ENCODE data around the gene SNAI3. TPM values are rescaled to one million over a fixed set of nuclear protein-coding genes. Genes with fewer than 3 reads are reported as not detected.
A peak's percentile ranks its signal among the peaks of the same experiment; 100 is the strongest.

The SNAI3 gene
- total RNA-seq, 2 experiments from 2014 or later: 13.4 to 14.3 TPM

DNA sequence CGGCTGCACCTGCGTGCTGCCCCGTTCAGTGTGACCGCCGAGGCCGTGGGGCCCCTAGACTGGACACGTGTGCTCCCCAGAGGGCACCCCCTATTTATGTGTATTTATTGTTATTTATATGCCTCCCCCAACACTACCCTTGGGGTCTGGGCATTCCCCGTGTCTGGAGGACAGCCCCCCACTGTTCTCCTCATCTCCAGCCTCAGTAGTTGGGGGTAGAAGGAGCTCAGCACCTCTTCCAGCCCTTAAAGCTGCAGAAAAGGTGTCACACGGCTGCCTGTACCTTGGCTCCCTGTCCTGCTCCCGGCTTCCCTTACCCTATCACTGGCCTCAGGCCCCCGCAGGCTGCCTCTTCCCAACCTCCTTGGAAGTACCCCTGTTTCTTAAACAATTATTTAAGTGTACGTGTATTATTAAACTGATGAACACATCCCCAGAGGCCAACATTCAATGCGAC lies 46.2 kb downstream of the SNAI3 start:
- Mint-ChIP-seq H3K27me3 (ENCODE audit: low read depth) (peaks cover 25% of the 10 kb centered on the region), H3K4me1 (ENCODE audit: low read depth) (peaks cover 34% of the 10 kb centered on the region), H3K27ac (peak overlapping the region; percentile 10), H3K4me3 (peak overlapping the region; percentile 1), H3K9me3 (ENCODE audit: insufficient read depth) (no peaks in the 10 kb centered on the region), H3K36me3 (ENCODE audit: low read depth) (peaks cover 18% of the 10 kb centered on the region)
- ChIA-PET CTCF (no interaction called here), POLR2A (interaction anchor here (1.9 kb wide), 1 partner anchor 20 kb away, joined by 8 read pairs; no protein-coding TSS in a partner anchor)
- no peak for ATAC-seq
- DNase-seq: no peak

DNA sequence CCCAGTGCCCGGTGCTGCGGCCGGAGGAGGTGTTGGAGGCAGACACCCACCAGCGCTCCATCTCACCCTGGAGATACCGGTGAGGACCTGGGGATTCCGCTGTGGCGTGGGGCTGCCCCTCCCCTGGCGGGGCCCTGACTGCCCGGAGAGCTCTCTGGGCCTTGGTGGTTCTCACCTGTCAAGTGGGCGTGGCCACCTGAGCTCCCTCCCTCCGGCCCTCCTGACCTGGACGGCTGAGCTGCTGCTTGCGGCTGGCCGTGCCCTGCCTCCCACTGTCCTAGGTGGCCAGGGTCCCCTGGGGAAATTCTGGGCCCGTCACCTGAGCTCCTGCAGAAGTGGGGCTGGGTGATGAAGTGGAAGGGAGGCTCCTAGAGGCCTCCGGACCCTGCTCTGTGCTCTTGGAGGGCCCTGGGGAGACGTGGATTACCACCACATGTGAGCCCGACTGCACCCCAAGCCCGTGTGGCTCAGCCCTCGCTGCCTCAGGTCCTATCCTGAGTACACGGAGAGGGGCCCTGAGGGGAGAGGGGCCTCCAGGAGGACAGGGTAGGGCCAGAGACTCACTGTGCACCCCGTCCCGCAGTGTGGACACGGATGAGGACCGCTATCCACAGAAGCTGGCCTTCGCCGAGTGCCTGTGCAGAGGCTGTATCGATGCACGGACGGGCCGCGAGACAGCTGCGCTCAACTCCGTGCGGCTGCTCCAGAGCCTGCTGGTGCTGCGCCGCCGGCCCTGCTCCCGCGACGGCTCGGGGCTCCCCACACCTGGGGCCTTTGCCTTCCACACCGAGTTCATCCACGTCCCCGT lies 46.9 kb downstream of the SNAI3 start:
- Mint-ChIP-seq H3K9me3 (ENCODE audit: insufficient read depth) (no peaks in the 10 kb centered on the region), H3K4me3 (no peak overlapping the region), H3K27ac (no peak overlapping the region), H3K27me3 (ENCODE audit: low read depth) (peaks cover 25% of the 10 kb centered on the region), H3K36me3 (ENCODE audit: low read depth) (peaks cover 12% of the 10 kb centered on the region), H3K4me1 (ENCODE audit: low read depth) (peaks cover 39% of the 10 kb centered on the region)
- ATAC-seq (no peak), DNase-seq (no peak)
- POLR2A ChIA-PET: interaction anchor here (1.9 to 2.0 kb wide), 2 partner anchors 10 to 19 kb away, joined by 8 to 12 read pairs; no protein-coding TSS in a partner anchor
- CTCF ChIA-PET: no interaction called here

DNA sequence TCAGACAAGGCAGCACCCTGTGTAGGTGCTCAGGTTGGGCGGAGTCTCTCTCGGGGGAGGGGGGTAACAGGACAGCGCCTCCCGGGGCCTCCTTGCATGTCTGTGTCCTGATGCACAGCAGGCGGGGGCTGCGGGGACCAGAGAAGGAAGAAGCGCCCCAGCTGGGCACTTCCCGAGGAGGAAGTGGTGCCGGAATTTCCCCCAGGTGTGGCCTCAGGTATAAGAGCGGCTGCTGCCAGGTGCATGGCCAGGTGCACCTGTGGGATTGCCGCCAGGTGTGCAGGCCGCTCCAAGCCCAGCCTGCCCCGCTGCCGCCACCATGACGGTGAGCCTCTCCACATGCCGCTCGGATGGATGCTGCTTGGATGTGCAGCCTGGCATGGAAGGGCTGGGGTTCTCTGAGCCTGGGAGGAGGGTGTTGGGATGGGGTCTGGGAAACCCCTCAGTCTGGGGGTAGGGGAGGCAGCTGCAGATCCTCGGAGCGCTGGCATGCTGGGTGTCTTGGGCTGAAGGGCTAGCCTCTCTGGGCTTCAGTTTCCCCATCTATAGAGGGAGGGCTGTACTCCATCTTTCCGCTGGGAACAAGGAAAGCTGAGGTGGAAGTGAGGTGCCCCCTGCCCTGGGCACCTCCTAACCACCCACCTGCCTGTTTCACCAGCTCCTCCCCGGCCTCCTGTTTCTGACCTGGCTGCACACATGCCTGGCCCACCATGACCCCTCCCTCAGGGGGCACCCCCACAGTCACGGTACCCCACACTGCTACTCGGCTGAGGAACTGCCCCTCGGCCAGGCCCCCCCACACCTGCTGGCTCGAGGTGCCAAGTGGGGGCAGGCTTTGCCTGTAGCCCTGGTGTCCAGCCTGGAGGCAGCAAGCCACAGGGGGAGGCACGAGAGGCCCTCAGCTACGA lies 47.7 kb downstream of the SNAI3 start, which contains the start of gene IL17C:
TSS of gene IL17C (plus strand) at position 250 of the 908 bp plus-strand sequence. CDS start at position 320, 70 bp downstream.
- H3K9me3 Mint-ChIP-seq (ENCODE audit: insufficient read depth): no peaks in the 10 kb centered on the region
- H3K27ac Mint-ChIP-seq: peak within 1 kb of the TSS; percentile 26
- ChIA-PET CTCF (no interaction called here), POLR2A (interaction anchor here (0.9 to 2.0 kb wide), 3 partner anchors 11 to 66 kb away, joined by 3 to 12 read pairs (median 8); no protein-coding TSS in a partner anchor)
- DNase-seq (no peak), ATAC-seq (no peak)
- peaks cover 44% of the 10 kb centered on the region for H3K4me1 Mint-ChIP-seq (ENCODE audit: low read depth)
- no peak within 1 kb of the TSS for H3K4me3 Mint-ChIP-seq
- peaks cover 12% of the 10 kb centered on the region for H3K36me3 Mint-ChIP-seq (ENCODE audit: low read depth)
- H3K27me3 Mint-ChIP-seq (ENCODE audit: low read depth): peaks cover 25% of the 10 kb centered on the region

DNA sequence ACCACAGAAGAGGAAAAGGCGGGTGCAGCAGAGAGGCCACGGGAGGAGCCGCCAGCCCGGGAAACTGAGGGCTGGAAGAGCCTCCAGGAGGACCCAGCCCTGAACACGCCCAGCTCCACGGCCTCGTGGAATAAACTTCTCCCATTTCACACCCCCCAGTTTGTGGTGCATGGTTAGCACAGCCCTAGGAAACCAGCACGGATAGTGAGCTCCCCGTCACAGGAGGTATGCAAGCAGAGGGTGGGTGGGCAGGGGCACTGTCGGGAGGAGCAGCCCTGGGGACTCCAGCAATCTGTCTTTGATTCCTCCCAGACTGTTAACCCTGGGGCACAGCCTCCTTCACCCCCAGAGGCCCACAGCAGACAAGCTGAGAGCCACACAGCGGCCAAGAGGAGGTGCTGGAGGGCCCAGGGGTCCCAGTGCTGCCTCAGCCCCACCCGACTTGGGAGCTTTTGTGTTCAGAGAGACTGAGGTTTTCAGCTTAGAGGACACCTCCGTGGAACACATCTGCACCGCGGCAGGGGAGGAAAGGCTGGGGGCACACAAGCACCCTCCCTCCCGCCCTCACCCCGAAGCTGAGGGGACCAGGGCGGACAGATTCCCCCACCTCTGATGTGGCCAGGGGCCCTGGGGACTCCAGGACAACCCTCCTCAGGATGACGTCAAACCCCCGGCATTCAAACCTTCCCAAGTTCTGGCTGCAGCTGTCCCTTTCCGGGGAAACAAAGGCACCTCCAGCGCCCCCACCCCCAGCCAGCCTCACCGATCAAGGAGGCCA lies 49.6 kb downstream of the SNAI3 start:
- ATAC-seq: no peak
- Mint-ChIP-seq H3K4me1 (ENCODE audit: low read depth) (peaks cover 50% of the 10 kb centered on the region), H3K27ac (peak overlapping the region; percentile 26), H3K9me3 (ENCODE audit: insufficient read depth) (no peaks in the 10 kb centered on the region), H3K36me3 (ENCODE audit: low read depth) (peaks cover 8% of the 10 kb centered on the region), H3K4me3 (no peak overlapping the region), H3K27me3 (ENCODE audit: low read depth) (peaks cover 25% of the 10 kb centered on the region)
- ChIA-PET CTCF (interaction anchor here (0.7 to 1.4 kb wide), 3 partner anchors 48 to 67 kb away, joined by 3 to 4 read pairs (median 3); no protein-coding TSS in a partner anchor), POLR2A (interaction anchor here (0.7 to 1.5 kb wide), 5 partner anchors 14 to 74 kb away, joined by 3 to 6 read pairs (median 4); partner anchors contain the start of gene ZC3H18)
- no peak for DNase-seq

DNA sequence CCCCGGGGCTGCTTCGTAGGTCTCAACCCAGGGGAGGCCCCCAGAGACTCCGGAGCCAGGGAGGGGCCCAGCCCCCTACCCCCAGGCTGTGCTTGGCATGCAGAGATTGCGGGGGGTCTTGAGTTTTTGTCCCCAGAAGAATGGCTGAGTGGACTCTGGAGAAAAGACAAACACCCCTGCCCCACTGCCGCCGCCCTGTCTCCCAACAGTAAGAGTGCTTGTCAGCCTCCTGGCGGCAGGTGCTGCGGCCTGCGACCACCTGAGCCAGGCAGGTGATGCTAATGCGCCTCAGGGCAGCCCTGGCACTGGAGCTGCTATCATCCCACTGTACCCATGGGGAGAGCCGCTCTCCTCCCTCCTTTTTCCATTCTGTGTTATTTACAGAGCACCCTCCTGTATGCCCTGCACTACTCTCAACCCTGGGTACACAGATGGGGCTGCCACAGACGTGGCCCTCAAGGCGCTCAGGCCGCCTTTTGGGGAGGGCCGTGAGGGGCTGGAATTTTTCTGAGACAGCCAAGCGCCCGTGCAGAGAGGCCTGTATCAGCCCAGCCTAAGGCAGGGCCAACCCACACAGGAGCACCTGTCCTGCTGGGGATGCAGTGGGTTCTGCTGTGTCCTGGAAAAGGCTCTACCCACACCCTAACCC lies 50.5 kb downstream of the SNAI3 start:
- ATAC-seq (no peak), DNase-seq (no peak)
- CTCF ChIA-PET: interaction anchor here (1.4 kb wide), 1 partner anchor 65 kb away, joined by 3 read pairs; no protein-coding TSS in a partner anchor
- POLR2A ChIA-PET: no interaction called here
- H3K27ac Mint-ChIP-seq: no peak overlapping the region
- no peaks in the 10 kb centered on the region for H3K9me3 Mint-ChIP-seq (ENCODE audit: insufficient read depth)
- peaks cover 25% of the 10 kb centered on the region for H3K27me3 Mint-ChIP-seq (ENCODE audit: low read depth)
- peaks cover 15% of the 10 kb centered on the region for H3K36me3 Mint-ChIP-seq (ENCODE audit: low read depth)
- no peak overlapping the region for H3K4me3 Mint-ChIP-seq
- H3K4me1 Mint-ChIP-seq (ENCODE audit: low read depth): peaks cover 48% of the 10 kb centered on the region

DNA sequence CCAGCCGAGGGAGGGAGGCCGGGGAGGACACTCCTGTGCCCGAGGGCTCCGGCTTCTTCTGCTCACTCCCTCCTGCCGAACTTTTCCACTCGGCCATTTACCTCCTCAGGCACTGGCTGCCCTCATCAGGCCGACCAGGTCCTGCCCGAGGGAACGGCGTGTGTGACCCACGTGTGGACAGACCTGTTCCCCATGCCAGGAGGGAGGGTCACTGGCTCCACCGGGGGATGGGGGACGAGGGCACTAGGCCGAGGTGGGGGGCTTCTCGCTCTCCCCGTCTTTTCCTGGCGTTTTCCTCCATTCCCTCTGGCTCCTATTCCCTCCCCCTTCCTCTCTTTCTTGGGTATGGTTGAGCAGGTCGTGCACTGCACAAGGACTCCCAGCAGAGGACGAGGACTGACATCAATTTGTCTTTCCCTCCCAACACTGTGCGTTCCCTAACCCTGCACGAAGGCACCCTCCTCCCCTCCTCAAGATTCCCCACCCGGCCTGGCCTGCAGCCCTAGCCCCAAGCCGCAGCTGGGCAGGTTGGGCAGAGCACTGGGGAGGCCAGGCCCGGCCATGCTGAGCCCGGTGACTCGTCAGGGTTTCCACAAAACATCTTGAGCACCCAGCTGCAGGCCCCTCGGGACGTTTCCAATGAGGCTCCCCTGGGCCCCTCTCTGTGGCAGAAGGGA lies 51.2 kb downstream of the SNAI3 start:
- CTCF ChIA-PET: no interaction called here
- peaks cover 48% of the 10 kb centered on the region for H3K4me1 Mint-ChIP-seq (ENCODE audit: low read depth)
- H3K27ac Mint-ChIP-seq: peak overlapping the region; percentile 76
- DNase-seq (no peak), ATAC-seq (no peak)
- H3K27me3 Mint-ChIP-seq (ENCODE audit: low read depth): peaks cover 21% of the 10 kb centered on the region
- H3K9me3 Mint-ChIP-seq (ENCODE audit: insufficient read depth): no peaks in the 10 kb centered on the region
- H3K4me3 Mint-ChIP-seq: peak overlapping the region; percentile 61
- peaks cover 15% of the 10 kb centered on the region for H3K36me3 Mint-ChIP-seq (ENCODE audit: low read depth)
- POLR2A ChIA-PET: no interaction called here

DNA sequence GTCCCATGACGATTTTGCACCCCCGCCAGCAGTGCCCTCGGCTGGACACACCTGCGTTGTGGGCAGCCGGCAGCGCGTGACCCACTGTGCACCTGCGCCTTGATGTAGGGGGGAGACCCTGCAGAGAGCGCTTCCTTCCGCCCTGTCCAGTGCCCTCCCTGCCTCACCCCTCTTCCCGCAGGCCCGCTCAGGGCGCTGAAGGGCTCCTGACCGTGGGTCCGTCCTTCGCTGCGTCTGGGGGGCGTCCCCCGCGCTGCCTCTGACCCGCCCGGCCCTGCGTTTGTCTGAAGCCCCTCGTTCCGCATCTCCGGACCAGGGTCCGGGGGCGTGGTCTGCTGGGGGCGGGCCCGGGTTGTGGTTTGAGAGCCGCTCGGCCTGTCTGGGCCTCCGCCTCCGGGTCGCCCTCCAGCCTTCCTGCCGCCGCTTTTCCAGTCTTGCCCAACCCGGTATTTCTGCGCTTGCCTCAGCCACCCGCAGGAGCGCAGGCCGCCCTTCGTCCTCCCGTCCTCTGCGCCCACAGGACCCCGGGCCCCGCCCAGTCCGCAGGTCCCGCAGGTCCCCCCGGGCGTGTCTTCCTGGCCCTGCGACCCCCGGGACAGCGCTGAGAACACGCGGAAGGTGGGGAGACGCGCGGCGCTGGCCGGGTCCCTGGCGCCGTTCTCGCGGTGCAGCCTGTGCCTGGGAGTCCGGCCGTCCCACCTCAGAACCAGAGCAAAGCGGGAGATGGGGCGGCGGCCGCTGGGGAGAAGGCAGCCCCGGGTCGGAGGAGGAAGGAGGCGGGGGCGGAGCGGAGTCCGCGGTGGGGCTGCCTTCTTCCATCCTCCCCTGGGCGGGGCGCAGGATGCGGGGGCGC lies 51.9 kb downstream of the SNAI3 start:
- peak; percentile 81 for DNase-seq
- POLR2A ChIA-PET: no interaction called here
- H3K9me3 Mint-ChIP-seq (ENCODE audit: insufficient read depth): no peaks in the 10 kb centered on the region
- peaks cover 16% of the 10 kb centered on the region for H3K27me3 Mint-ChIP-seq (ENCODE audit: low read depth)
- CTCF ChIA-PET: interaction anchor here (1.4 to 1.7 kb wide), 2 partner anchors 14 to 64 kb away, joined by 5 to 11 read pairs; partner anchors contain the start of gene ZC3H18
- peak overlapping the region; percentile 74 for H3K4me3 Mint-ChIP-seq
- H3K36me3 Mint-ChIP-seq (ENCODE audit: low read depth): peaks cover 16% of the 10 kb centered on the region
- peak overlapping the region; percentile 77 for H3K27ac Mint-ChIP-seq
- H3K4me1 Mint-ChIP-seq (ENCODE audit: low read depth): peaks cover 48% of the 10 kb centered on the region
- ATAC-seq: peak; percentile 69

DNA sequence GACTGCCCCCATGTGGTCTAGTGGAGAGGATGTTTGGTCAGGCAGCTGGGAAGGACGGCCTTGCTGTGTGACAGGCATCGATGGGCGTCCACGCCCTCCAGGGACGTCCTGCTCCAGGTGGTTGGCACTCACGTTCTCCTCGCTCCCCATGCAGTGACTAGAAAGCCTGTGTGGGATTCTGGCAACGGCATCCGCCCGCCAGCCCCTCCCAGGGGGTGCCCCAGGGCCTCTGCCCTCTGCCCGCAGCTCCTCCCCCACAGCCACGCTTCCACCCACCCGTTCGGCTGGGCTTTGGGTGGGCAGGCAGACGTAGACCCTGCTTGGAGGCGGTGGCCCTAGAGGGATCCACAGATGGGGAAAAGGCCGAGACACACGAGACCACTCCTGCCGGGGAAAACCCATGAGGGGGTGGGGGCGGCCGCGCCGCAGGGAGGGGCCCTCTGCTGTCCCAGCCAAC lies 52.6 kb downstream of the SNAI3 start:
- CTCF ChIA-PET: interaction anchor here (1.0 to 1.7 kb wide), 3 partner anchors 14 to 67 kb away, joined by 3 to 11 read pairs (median 5); partner anchors contain the start of gene ZC3H18
- H3K4me3 Mint-ChIP-seq: peak overlapping the region; percentile 74

DNA sequence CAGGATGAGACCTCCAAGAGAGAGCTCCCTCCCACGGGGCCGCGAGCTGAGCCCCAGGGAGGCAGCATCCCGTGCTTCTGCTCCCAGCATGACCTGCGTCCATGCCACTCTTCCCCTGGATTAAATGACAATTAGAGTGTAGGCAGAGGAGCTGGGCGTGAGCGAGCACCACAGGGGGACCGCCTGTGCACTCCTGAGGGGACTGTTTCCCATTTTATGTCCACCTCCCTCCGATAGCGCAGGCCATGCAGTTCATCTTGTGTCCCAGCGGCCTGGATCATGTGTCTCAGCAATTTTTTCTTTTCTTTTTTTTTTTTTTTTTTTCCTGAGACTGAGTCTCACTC lies 53.7 kb downstream of the SNAI3 start:
- Mint-ChIP-seq H3K27me3 (ENCODE audit: low read depth) (peaks cover 3% of the 10 kb centered on the region), H3K27ac (peak overlapping the region; percentile 39)
- CTCF ChIA-PET: interaction anchor here (1.7 kb wide), 1 partner anchor 13 kb away, joined by 11 read pairs; no protein-coding TSS in a partner anchor

More for the DNA sequence above, 52.6 kb downstream of the SNAI3 start:
- peak overlapping the region; percentile 77 for H3K27ac Mint-ChIP-seq
- H3K36me3 Mint-ChIP-seq (ENCODE audit: low read depth): peaks cover 16% of the 10 kb centered on the region
- DNase-seq: peak; percentile 66
- H3K27me3 Mint-ChIP-seq (ENCODE audit: low read depth): peaks cover 13% of the 10 kb centered on the region
- peaks cover 46% of the 10 kb centered on the region for H3K4me1 Mint-ChIP-seq (ENCODE audit: low read depth)
- ATAC-seq: peak; percentile 19
- POLR2A ChIA-PET: interaction anchor here (0.9 to 1.2 kb wide), 3 partner anchors 14 to 69 kb away, joined by 3 to 6 read pairs (median 4); partner anchors contain the start of gene ZC3H18
- no peaks in the 10 kb centered on the region for H3K9me3 Mint-ChIP-seq (ENCODE audit: insufficient read depth)

More for the DNA sequence above, 53.7 kb downstream of the SNAI3 start:
- H3K4me1 Mint-ChIP-seq (ENCODE audit: low read depth): peaks cover 34% of the 10 kb centered on the region
- POLR2A ChIA-PET: interaction anchor here (0.7 to 1.2 kb wide), 3 partner anchors 13 to 680 kb away, joined by 3 to 4 read pairs (median 4); partner anchors contain the start of gene ZC3H18
- H3K4me3 Mint-ChIP-seq: no peak overlapping the region
- DNase-seq (no peak), ATAC-seq (no peak)
- no peaks in the 10 kb centered on the region for H3K9me3 Mint-ChIP-seq (ENCODE audit: insufficient read depth)
- peaks cover 19% of the 10 kb centered on the region for H3K36me3 Mint-ChIP-seq (ENCODE audit: low read depth)

Measured in activated CD8-positive, alpha-beta T cell treated with anti-CD3 and anti-CD28 coated beads, Interleukin-2, amount 10 ng/mL, durations not matched to agents 7 days and 5 days (primary cell).